Keratinocyte (primary cell): ENCODE results near the gene RAB11FIP3. TPM values are rescaled to one million over a fixed set of nuclear protein-coding genes. Genes with fewer than 3 reads are reported as not detected.
"Not testable (repeated sequence)": the region's sequence is repeated elsewhere in the genome, so short reads cannot be mapped to it uniquely, and the experiment has no call there.

ENCODE experiments used
- DNase-seq: peaks from one replicate; pipeline ENCODE4 v3.0.0-alpha.2; 2011; ENCODE audit warnings: low read depth, missing footprints, low spot score
- FAIRE-seq: peaks from 2 replicates; lab custom pipeline; 2011; peaks lifted over from hg19 to GRCh38; lab: Jason Lieb, UNC
- H2AFZ ChIP-seq: 2 replicates; pipeline ENCODE4 v1.6.0; 2012; ENCODE audit warnings: low read length, control low read depth, inconsistent platforms; ENCODE audit not compliant: control insufficient read depth
- H3K27ac ChIP-seq: 2 replicates; pipeline ENCODE4 v1.5.1; 2011; ENCODE audit warnings: low read length; ENCODE audit not compliant: control insufficient read depth, insufficient read depth
- H3K27me3 ChIP-seq: 3 replicates; pipeline ENCODE4 v1.6.0; 2011; ENCODE audit warnings: low read length; ENCODE audit not compliant: control insufficient read depth, insufficient read depth; ENCODE audit errors: extremely low read depth
- H3K36me3 ChIP-seq, 2 experiments: 2 replicates in 1 of 2; 3 replicates in 1 of 2; pipeline ENCODE4 v1.5.1; 2011; ENCODE audit warnings: low read length in 2 of 2, mild to moderate bottlenecking in 1 of 2; ENCODE audit not compliant: control insufficient read depth in 2 of 2, insufficient read depth in 2 of 2; ENCODE audit errors: extremely low read depth in 1 of 2
- H3K4me1 ChIP-seq: 3 replicates; pipeline ENCODE4 v1.5.1; 2011; ENCODE audit warnings: low read length; ENCODE audit not compliant: control insufficient read depth, insufficient read depth; ENCODE audit errors: extremely low read depth
- H3K4me2 ChIP-seq: 3 replicates; pipeline ENCODE4 v1.6.0; 2011; ENCODE audit warnings: low read depth, low read length; ENCODE audit not compliant: control insufficient read depth, insufficient read depth; ENCODE audit errors: extremely low read depth
- H3K4me3 ChIP-seq, 3 experiments: fragments of 200-600 bp in 1 of 3; sonication (generic) in 1 of 3; 2 replicates in 2 of 3; 3 replicates in 1 of 3; pipeline ENCODE4 v1.5.1; 2011 to 2016; ENCODE audit warnings: low read length in 3 of 3, mild to moderate bottlenecking in 3 of 3, control low read depth in 2 of 3, inconsistent platforms in 1 of 3, low read depth in 1 of 3, mixed read lengths in 1 of 3, mixed run types in 1 of 3, moderate library complexity in 1 of 3; ENCODE audit not compliant: control insufficient read depth in 2 of 3, insufficient read depth in 2 of 3; ENCODE audit errors: extremely low read depth in 1 of 3
- H3K79me2 ChIP-seq: 2 replicates; pipeline ENCODE4 v1.6.0; 2012; ENCODE audit warnings: low read length; ENCODE audit not compliant: control insufficient read depth, insufficient read depth
- H3K9ac ChIP-seq: 3 replicates; pipeline ENCODE4 v1.6.0; 2011; ENCODE audit warnings: low read length; ENCODE audit not compliant: control insufficient read depth, insufficient read depth; ENCODE audit errors: extremely low read depth
- H3K9me1 ChIP-seq: 3 replicates; pipeline ENCODE4 v1.6.0; 2011; ENCODE audit warnings: low read length; ENCODE audit not compliant: control insufficient read depth, insufficient read depth; ENCODE audit errors: extremely low read depth
- H3K9me3 ChIP-seq: 2 replicates; pipeline ENCODE4 v1.5.1; 2012; ENCODE audit warnings: low read depth, low read length; ENCODE audit not compliant: control insufficient read depth
- H4K20me1 ChIP-seq: 3 replicates; pipeline ENCODE4 v1.6.0; 2011; ENCODE audit warnings: low read length; ENCODE audit not compliant: control insufficient read depth, insufficient read depth; ENCODE audit errors: extremely low read depth
- EZH2 ChIP-seq: IDR thresholded peaks from one replicate; pipeline ENCODE4 v1.6.1; 2012; ENCODE audit warnings: inconsistent platforms, mild to moderate bottlenecking, low read length, moderate library complexity
- dilution Hi-C: fragments of 300-500 bp; cut with MboI; formaldehyde crosslinking; loops from one replicate; pipeline ENCODE4 v1.7.0; 2020; ENCODE audit warnings: low sequenced_read_pairs; ENCODE audit not compliant: extremely low pct_ligation_motif_present
- polyA plus RNA-seq, 5 experiments: library from polyadenylated mRNA; depleted of rRNA in 3 of 5; stranded (reverse) in 3 of 5; stranded (forward) in 1 of 5; unstranded in 1 of 5; fragments of >200 nt; gene quantifications; 1 replicate in 1 of 5; 2 replicates in 3 of 5; 3 replicates in 1 of 5; pipeline versions ENCODE4 v1.2.1 to v1.2.3, GENCODE V29; 2011 to 2012; ENCODE audit warnings: missing spikeins in 2 of 5, low read depth in 1 of 5, low replicate concordance in 1 of 5
- TF ChIP-seq, protein P1 (sequence below), 3 experiments: IDR thresholded peaks in 1 of 3; conservative IDR thresholded peaks in 1 of 3; optimal IDR thresholded peaks in 1 of 3; 2 replicates in 2 of 3; 3 replicates in 1 of 3; pipeline versions ENCODE3 to v1.5.1; 2011; ENCODE audit warnings: low read length in 3 of 3, mild to moderate bottlenecking in 3 of 3, moderate library complexity in 2 of 3, control low read depth in 1 of 3, inconsistent platforms in 1 of 3; ENCODE audit not compliant: insufficient read depth in 2 of 3; ENCODE audit errors: extremely low read depth in 1 of 3

RAB11FIP3 gene
- polyA plus RNA-seq, 1 donor (not counting 4 experiments of a cell fraction or from before 2014, with no cell fraction given), result 6.4 TPM

DNA sequence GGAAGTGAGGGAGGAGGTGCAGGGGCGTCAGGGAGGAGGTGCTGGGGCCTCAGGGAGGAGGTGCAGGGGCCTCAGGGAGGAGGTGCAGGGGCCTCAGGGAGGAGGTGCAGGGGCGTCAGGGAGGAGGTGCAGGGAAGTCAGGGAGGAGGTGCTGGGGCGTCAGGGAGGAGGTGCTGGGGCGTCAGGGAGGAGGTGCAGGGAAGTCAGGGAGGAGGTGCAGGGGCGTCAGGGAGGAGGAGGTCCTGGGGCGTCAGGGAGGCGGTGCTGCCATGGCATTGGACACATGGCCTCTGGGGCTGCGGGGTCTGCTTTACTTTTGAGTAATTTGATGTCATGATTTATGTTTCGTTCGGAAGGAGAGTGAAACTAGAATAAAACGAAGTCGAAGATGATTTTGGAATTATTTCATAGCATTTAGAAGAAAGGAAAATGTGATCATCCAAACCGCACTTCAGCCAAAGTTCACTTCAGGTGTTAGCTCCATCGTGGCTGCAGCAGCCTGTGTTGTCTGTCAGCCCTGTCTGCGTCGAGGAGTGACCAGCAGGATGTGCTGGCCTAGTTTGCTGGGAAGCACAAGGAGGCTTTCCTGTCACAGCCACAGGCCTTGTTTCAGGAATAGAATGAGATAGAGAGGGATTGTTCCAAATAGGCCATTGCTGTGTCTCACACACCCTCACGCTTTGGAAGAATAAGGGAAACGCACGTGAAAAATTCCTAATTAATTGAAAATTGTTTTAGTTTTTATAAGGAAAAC is 42.8 kb downstream of the RAB11FIP3 start:
- no peaks in the 10 kb centered on the region for H3K27me3 ChIP-seq
- H3K79me2 ChIP-seq, result no peaks in the 10 kb centered on the region
- no peak overlapping the region for H3K4me3 ChIP-seq
- TF ChIP-seq EZH2, result no peak
- TF ChIP-seq, protein P1, sequence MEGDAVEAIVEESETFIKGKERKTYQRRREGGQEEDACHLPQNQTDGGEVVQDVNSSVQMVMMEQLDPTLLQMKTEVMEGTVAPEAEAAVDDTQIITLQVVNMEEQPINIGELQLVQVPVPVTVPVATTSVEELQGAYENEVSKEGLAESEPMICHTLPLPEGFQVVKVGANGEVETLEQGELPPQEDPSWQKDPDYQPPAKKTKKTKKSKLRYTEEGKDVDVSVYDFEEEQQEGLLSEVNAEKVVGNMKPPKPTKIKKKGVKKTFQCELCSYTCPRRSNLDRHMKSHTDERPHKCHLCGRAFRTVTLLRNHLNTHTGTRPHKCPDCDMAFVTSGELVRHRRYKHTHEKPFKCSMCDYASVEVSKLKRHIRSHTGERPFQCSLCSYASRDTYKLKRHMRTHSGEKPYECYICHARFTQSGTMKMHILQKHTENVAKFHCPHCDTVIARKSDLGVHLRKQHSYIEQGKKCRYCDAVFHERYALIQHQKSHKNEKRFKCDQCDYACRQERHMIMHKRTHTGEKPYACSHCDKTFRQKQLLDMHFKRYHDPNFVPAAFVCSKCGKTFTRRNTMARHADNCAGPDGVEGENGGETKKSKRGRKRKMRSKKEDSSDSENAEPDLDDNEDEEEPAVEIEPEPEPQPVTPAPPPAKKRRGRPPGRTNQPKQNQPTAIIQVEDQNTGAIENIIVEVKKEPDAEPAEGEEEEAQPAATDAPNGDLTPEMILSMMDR (optimal IDR thresholded peaks at IDR 0.05 in 1 of 3, IDR thresholded peaks at IDR 0.05 in 1 of 3, conservative IDR thresholded peaks at IDR 0.05 in 1 of 3; ENCODE audit: extremely low read depth in 1 of 3, insufficient read depth in 2 of 3, low read length in 3 of 3), result no peak
- no peak overlapping the region for H3K27ac ChIP-seq
- H3K9me1 ChIP-seq, result peaks cover 3% of the 10 kb centered on the region
- H3K4me2 ChIP-seq, result no peak overlapping the region
- H4K20me1 ChIP-seq, result no peaks in the 10 kb centered on the region
- H3K36me3 ChIP-seq, result peaks cover 0 to 2% of the 10 kb centered on the region in 2 experiments
- H3K4me1 ChIP-seq, result peaks cover 23% of the 10 kb centered on the region
- DNase-seq, result no peak
- no peaks in the 10 kb centered on the region for H3K9me3 ChIP-seq
- H2AFZ ChIP-seq, result no peak overlapping the region
- no peak for FAIRE-seq
- dilution Hi-C loops, result no loop called here
- no peak overlapping the region for H3K9ac ChIP-seq

DNA sequence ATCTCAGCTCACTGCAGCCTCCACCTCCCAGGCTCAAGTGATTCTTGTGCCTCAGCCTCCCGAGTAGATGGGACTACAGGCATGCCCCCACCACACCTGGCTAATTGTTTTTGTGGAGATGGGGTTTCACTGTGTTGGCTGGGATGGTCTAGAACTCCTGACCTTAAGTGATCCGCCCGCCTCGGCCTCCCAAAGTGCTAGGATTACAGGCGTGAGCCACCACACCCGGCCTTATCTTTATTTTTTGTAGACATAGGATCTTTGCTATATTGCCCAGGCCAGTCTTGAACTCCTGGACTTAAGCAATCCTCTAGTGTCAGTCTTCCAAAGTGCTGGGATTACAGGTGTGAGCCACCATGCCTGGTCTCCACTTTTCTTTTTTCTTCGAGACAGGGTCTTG is 44.0 kb downstream of the RAB11FIP3 start:
- H3K36me3 ChIP-seq, H3K9me3 ChIP-seq, H3K4me2 ChIP-seq, H3K79me2 ChIP-seq, dilution Hi-C loops, FAIRE-seq, H3K9ac ChIP-seq, DNase-seq, H3K27ac ChIP-seq, H3K27me3 ChIP-seq, H3K4me3 ChIP-seq, H3K9me1 ChIP-seq, H4K20me1 ChIP-seq, H2AFZ ChIP-seq: not testable (repeated sequence)
- H3K4me1 ChIP-seq, result peaks cover 24% of the 10 kb centered on the region
